CD4-positive, alpha-beta T cell treated with Interleukin-2 at 100 ng/mL for 4 hours (primary cell): ENCODE measurements around the gene GPR82.
"Not testable (repeated sequence)": the region's sequence is repeated elsewhere in the genome, so short reads cannot be mapped to it uniquely, and the experiment has no call there.

ENCODE experiments used
- DNase-seq: peaks from one replicate; pipeline ENCODE4 v3.0.0-alpha.2; 2020; ENCODE audit warnings: low spot score

GPR82 gene

DNA sequence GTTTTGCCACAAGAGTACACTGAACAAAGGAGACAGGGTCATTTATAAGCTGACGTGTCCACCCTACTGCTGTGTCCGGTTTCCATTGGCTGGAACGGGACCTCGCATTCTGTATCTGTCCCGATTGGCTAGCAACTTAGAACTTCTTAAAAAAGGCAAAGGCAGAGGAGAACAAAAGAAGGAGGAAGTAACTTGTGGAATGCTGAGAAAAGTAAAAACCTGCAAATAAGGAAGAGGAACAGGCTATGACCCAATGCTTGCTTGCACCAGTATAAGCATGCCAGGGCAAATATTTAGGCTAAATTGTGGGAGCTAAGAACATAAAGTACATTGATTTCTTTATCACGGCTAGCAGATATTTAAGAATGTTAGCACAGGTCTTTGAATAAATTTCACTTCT lies 4.4 kb upstream of the GPR82 start:
- not testable (repeated sequence) for DNase-seq

DNA sequence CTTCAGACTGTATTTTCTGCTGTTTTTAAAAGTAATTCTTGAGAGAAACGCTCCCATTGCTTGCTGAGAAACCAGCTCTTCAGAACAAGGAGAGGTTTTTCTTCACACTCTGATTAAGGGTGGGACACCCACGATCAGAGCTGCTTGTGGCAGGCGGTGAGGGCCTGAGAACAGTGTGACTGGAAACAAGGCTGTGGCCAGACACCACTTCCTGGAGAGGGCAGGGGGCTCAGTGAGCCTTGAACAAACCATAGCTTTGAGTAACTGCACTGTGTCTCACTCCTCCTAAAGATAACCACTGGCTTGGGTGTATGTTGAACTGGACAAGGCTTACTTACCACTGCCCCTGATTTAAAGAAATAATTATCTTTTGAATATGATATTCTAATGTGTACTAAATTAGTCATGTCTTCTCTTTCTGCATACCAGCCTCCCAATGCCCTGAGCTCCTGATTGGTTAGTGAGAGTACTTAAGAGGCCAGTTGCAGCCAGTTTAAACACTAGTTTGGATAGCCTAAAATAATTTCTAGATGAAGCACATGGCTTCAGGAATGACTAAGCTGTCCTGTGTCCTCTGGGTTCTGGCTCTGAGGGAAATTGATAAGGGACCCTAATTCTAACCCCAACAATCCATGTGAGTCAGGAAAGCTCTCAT lies 3.7 kb upstream of the GPR82 start:
- DNase-seq: peak; percentile 50

DNA sequence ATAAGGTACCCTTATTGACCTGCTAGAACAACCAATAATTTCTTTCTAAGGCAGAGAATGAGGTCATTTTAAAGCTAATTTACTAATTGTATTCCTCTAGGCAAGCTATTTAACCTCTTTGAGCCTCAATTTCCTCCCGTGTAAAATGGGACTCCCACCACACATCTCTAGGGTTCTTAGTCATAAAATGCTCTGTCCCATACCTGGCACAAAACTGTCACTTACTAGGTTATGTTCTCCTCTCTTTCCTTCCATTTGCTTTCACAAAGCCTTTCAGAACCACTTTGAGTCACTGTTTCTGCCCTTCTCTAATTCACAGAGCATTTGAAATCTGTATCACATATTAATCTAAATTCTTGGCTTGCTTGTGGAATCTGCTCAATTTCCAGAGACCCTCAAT lies 2.4 kb upstream of the GPR82 start:
- DNase-seq: no peak

DNA sequence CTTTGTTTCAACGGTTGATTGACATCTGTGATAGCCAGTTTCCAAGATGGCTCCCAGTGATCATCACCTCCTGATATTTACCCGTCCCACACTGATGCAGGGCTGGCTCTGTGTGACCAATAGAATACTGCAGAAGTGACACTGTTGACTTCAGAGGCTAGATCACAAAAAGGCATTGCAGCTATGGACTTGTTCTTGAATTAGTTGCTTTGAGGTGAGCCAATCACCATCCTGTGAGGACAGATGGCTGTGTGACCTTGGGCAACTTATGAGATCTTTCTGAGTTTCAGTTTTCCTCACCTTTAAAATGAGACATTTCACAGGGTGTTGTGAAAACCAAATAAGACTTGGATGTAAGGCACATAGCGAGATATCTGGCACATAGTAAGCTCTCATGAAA lies 1.8 kb upstream of the GPR82 start:
- no peak for DNase-seq

DNA sequence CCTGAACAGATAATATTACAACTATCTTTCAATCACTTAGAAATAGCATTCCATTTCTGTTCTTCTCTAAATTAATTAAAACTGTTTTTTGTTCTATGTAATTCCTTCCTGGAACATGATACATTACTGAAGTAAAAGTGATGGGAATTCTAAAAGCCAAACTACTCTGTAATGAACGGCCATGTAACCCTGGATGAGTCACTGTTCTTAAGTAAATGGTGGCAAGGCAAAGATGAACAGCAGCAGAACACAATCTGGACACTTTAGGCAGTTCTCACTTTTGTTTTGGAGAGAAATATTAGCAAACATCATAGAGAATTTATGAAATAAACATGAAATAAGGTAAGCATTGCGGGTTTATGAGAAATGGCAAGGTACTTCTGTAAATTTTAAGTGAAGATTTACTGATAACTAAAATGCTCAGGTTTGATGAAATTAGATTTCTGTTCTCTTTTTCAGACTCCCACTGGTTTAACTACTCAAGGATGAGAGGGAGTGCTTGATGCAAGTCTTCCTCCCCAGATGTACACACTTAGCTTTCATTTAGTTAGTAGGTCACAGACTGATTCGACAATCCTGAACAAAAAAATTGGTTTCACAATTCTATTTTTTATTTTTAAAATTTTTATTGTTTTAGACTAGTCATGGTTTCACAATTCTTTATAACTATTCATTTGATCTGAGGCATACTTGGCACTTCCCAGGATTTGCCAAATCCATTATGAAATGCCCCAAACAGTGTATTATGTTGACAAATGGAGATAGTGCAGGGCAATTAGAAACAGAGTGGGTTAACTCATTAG lies 964 bp upstream of the GPR82 start:
- DNase-seq: no peak

DNA sequence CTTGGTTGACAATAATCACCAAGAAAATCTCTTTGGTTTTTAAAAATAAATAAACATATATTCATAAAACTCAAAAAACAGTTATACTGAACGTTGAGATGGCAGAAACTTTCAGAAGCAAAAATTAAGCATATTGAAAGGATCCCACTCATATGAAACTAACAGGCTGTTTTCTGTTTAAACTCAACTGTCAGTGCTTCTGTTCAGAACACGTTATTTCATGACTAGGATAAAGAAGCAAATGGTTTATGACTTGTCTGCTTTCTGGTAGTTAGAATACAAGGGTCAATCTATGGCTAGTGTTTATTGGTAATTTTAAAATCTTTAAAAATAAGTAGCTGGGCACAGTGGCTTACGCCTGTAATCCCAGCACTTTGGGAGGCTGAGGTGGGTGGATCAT lies 4.1 kb downstream of the GPR82 start:
- no peak for DNase-seq

DNA sequence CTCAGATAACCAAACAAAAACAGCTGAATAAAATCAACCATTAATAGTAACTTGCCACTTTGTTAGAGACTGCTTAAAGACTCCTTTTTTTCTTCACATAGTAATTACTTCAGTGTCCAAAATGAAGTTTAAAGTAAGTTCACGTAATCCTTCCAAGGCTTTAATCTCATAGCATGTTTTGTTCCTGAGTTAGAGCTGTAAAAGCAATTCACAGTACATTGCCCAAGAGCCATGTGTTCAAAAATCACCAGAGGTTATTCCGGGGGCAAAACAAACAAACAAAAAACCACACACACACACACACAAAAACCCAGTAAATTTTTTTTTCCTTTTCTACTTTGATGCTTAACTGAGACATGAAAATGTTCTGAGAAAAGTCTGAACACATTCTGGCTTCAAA lies 6.1 kb downstream of the GPR82 start:
- DNase-seq: no peak

DNA sequence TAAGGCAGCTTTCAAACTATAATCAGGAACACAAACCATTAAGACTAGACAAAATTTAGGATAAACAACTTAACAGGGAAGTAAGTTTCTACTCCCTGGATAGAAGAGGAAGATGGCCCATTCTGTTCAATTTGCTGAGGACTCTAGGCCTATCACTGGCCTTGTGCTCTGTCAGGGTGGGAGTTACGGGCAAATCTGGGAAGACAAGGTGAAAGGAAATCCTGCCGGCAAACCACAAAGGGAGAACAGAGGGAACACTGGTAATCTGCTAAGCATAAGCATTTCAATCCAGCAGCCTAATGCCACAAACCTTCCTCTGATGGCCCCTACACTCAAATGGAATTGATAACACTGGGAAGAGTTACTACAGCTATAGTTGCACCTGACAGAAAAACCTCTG lies 8.3 kb downstream of the GPR82 start:
- no peak for DNase-seq

DNA sequence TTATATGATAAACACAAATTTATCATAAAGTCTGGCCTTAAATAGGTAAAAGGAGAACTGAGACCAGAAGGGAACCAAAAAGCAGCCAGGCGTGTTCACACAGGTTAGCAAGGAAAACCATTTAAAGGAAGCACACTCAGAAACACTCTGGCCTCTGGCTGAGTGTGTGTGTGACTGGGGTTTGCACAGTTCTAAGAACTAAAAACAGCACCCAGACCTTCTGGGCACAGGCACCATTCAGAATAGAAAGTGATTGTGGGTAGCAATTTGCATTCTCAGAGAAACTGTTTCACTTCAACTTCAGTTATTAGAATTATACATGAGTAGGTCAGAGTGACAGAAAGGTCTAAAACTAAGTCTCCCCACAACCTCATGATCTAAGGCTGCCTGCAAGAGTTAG lies 10.0 kb downstream of the GPR82 start:
- DNase-seq: peak; percentile 36

DNA sequence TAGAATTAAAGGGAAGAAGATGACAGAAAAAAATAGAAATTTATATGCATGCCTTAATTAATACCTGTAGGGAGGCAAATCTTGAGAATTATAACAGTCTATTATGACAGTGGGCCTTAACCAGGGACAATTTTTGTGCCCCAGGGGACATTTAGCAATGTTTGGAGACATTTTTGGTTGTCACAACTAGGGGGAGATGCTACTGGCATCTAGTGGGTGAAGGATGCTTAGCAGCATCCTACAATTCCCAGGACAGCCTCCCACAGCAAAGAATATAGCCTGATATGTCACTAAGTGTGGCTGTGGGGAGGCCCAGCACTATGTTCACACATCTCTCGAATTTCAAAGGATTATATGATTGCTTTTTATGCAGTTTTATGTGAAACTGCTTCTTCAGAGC lies 10.5 kb downstream of the GPR82 start:
- DNase-seq: no peak

DNA sequence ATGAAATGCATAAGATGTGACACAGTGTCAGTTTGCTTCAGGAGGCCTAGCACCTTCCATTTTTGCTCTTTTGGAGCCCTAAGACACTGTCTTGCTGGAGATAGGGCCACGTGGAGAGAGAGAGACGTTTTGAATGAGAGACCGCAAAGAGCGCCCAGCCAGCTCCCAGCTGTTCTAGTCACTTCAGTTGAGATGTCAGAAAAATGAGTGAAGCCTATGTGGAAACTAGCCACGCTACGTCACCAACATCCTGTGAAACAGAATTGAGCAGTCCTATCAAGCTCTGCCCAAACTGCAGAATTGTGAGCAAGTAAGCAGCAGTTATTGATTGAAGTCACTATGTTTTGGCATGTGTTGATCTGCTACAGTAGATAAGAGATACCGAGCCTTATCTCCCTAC lies 13.1 kb downstream of the GPR82 start:
- DNase-seq: peak; percentile 32

DNA sequence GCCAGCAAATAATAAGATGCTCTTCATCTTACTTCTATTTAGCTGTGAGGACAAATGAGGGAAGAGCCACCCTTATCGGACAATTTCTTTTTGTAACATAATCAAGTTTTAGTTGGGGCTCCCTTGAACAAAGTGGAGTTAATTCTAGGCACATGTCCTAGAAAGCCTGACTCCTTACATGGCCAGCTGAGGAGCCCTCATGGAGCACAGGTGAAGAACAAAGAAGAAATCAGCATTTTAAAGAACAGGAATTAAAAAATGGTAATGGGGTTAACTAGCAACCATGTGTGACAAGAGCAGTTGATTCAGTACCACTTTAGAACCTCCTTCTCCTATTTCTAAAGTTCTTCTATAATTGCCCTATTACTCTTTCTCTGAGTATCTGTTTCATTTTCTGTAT lies 15.9 kb downstream of the GPR82 start:
- DNase-seq: no peak

DNA sequence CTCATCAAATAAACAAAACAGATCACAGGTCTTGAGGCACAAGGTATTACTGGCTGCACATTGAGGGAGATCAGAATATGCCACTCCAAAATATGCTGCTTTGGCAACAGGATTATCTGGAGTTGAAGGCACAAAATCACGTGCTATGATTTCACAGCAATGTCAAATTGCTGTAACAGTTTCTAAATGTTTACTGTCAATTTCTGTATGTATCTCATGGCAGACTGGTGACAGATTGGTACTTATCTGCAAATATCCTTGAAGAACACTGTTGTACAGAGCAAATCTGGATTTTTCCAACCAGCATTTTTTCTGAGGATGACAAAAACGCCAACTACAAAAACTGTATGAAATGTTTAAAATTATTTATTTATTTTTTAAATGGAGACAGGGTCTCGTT lies 26.7 kb downstream of the GPR82 start:
- DNase-seq: no peak

DNA sequence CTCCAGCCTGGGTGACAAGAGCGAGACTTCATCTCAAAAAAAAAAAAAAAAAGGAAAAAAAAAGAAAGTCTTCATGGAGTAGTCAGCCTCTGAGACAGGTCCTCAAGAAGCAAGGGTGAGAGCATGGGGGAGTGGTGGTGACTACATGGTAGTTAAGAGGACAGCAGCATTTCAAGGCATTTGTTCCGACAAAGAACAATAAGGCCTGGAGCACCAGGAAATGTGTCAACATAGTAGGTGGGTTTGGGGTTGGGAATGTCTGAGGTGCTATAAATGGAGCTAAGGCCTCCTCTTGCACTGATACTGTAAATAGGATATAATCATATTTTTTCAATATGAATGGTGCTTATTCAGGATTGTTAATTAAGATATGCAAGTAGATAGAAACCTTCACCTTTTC lies 34.4 kb downstream of the GPR82 start:
- DNase-seq: no peak

DNA sequence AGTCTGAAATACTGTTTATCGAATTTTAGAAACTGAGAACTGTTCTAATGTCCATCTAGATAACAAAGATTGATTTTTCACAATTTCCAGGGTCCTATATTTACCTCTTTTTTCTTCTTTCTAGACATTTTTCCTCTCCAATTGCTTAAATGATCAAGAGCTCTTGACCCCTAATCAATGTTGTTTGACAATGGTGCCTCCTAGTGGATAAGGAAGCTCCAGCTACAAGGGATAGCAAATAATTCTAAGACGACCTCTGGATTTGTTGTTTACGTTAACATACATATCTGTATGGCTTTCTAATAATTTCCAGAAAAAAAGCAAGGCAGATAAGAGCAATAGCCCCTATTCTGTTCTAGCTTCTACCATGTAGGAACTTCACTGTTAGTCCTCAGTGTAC lies 35.8 kb downstream of the GPR82 start:
- DNase-seq: peak; percentile 26

DNA sequence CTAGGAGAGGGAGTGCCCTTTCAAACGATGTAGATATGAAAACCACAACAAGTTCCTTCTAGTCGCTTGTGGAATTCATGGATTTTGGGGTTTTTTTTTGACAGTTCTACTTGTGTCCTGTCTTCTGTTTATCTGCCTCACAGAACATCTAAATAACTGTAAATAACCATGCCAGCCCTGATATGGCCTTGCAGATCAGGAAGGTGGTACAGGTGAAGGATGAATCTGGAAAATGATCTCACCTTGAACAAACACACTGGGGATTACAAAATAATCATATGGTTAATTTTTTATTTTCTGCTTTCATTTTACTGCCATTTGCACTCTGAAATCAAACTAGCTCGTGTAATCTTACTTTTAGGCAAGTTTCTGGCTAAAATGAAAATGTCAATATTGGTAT lies 37.2 kb downstream of the GPR82 start:
- no peak for DNase-seq

DNA sequence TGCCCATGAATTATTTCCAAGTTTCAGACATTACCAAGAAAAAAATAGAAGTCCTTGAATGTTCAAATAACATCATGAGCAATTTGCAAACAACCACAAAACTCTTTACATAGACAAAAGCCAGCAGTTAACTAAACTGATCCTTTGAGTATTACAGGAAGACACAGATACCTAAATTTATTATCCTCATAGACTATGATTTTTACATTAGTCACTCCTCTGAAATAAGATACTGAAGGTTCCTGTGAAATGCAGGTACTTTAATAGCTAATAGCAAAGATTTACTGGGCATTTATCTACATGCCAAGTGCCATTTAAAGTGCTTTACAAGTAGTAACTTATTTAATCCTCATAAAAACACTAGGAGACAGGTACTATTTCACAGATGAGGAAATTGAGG lies 37.7 kb downstream of the GPR82 start:
- DNase-seq: no peak

DNA sequence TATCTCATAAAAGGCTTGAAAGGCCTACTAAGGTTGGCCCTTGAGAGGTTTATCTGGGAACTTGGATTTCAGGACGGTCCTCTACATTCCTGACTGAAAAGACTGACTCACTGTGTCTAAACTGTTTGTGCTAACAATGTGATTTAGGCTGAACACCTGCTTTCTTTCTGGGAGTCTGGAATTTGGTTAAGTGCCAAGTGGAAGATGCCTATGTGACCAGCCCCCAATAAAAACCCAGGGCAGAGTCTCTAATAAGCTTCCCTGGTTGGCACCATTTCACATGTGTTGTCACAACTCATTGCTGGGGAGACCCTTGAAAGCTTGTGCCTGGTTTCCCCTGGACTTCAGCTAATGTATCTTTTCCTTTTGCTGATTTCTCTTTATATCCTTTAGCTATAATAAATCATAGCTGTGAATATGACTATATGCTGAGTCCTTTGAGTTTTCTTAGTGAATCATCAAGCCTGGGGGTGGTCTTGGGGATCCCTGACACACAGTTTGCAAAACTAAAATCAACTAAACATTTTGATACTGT lies 55.1 kb downstream of the GPR82 start:
- no peak for DNase-seq
